Esophagus squamous epithelium (tissue), 5 donors: ENCODE measurements around the gene SALL1. TPM values are rescaled to one million over a fixed set of nuclear protein-coding genes. Genes with fewer than 3 reads are reported as not detected.

Experiments
- DNase-seq: peaks from one replicate; lab custom pipeline; 2025; lab: John Stamatoyannopoulos, UW
- H3K27ac ChIP-seq, 4 donors: fragments of 200-600 bp; sonication (generic); one replicate each; pipeline ENCODE4 v1.5.1; 2016 to 2019; ENCODE audit warnings: mild to moderate bottlenecking in 1 of 4
- H3K27me3 ChIP-seq, 4 donors: fragments of 200-600 bp; sonication (generic); 1 replicate in 3 of 4; 2 replicates in 1 of 4; pipeline versions ENCODE4 v1.5.1 to v1.6.0; 2017 to 2021; ENCODE audit warnings: antibody characterized with exemption in 1 of 4
- H3K36me3 ChIP-seq, 3 donors: fragments of 200-600 bp; sonication (generic); one replicate each; pipeline ENCODE4 v1.5.1; 2016 to 2019
- H3K4me1 ChIP-seq, 3 donors: fragments of 200-600 bp; sonication (generic); one replicate each; pipeline ENCODE4 v1.5.1; 2017 to 2019
- H3K4me3 ChIP-seq, 4 donors: fragments of 200-600 bp; sonication (generic); 1 replicate in 3 of 4; 2 replicates in 1 of 4; pipeline ENCODE4 v1.5.1; 2016 to 2019; ENCODE audit warnings: mild to moderate bottlenecking in 2 of 4, moderate library complexity in 1 of 4
- H3K9me3 ChIP-seq, 3 donors: fragments of 200-600 bp; sonication (generic); one replicate each; pipeline ENCODE4 v1.5.1; 2016 to 2019
- POLR2A ChIP-seq, 4 donors: fragments of 450-650 bp; IDR thresholded peaks; one replicate each; pipeline ENCODE4 v1.6.1; 2017; ENCODE audit warnings: antibody characterized with exemption in 4 of 4, mild to moderate bottlenecking in 4 of 4, moderate library complexity in 3 of 4
- WGBS, 2 donors: methylation state at CpG; one replicate each; pipeline ENCODE4 v1.1.5; 2018; 5-methylcytosine and 5-hydroxymethylcytosine counted together
- intact Hi-C: fragments of 100-400 bp; cut with DNase I; formaldehyde crosslinking; loops from one replicate; pipeline ENCODE4 v1.15.0; 2022
- total RNA-seq, 4 donors: library from RNA; depleted of rRNA; stranded (reverse); fragments of >200 nt; gene quantifications; one replicate each; pipeline ENCODE4 v1.1.0, GENCODE V29; 2016
- TF ChIP-seq, protein P1 (sequence below), 6 experiments: fragments of 450-650 bp in 4 of 6; fragments of 200-600 bp in 2 of 6; sonication (generic) in 2 of 6; IDR thresholded peaks; one replicate each; pipeline ENCODE4 v1.5.1; 2016 to 2019; ENCODE audit warnings: antibody characterized with exemption in 6 of 6, mild to moderate bottlenecking in 4 of 6, moderate library complexity in 4 of 6
- donor health status: DM: yes; HTN: yes; CAD: no.

SALL1 gene
- total RNA-seq, 4 donors from 2014 or later, result 0.04 to 0.95 TPM; not detected in 2

DNA sequence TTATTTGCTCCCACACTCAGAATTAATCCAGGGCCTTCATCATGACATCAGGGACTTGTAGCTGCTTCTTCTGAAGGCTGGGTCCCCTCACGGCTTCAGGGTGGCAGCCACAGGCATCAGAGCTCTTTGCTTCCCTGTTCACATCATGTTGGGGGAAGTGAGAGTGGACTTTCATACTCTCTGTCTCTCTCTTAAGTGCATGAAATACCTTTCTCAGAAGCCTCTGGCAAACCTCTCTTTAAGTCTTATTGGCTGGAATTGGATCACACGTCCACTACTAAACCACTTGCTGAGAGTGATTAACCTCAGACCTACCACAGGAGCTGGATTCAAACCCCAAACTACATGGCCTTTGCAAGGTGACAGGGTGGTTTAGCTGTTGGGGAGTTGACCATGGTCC, 17.7 kb upstream of the SALL1 start:
- H3K9me3 ChIP-seq, result no peaks in the 10 kb centered on the region
- H3K36me3 ChIP-seq, result no peaks in the 10 kb centered on the region
- WGBS, 2 donors, result 67 to 68% methylated on average over 2 of the region's 2 CpGs
- peaks cover 0 to 19% (median 0%) of the 10 kb centered on the region in 4 donors for H3K27me3 ChIP-seq
- H3K27ac ChIP-seq, result no peak overlapping the region
- no peaks in the 10 kb centered on the region for H3K4me1 ChIP-seq
- intact Hi-C loops, result no loop called here
- TF ChIP-seq POLR2A (IDR thresholded peaks at IDR 0.05), result no peak
- TF ChIP-seq, protein P1, sequence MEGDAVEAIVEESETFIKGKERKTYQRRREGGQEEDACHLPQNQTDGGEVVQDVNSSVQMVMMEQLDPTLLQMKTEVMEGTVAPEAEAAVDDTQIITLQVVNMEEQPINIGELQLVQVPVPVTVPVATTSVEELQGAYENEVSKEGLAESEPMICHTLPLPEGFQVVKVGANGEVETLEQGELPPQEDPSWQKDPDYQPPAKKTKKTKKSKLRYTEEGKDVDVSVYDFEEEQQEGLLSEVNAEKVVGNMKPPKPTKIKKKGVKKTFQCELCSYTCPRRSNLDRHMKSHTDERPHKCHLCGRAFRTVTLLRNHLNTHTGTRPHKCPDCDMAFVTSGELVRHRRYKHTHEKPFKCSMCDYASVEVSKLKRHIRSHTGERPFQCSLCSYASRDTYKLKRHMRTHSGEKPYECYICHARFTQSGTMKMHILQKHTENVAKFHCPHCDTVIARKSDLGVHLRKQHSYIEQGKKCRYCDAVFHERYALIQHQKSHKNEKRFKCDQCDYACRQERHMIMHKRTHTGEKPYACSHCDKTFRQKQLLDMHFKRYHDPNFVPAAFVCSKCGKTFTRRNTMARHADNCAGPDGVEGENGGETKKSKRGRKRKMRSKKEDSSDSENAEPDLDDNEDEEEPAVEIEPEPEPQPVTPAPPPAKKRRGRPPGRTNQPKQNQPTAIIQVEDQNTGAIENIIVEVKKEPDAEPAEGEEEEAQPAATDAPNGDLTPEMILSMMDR (IDR thresholded peaks at IDR 0.05), result no peak
- no peak overlapping the region for H3K4me3 ChIP-seq
- no peak for DNase-seq

DNA sequence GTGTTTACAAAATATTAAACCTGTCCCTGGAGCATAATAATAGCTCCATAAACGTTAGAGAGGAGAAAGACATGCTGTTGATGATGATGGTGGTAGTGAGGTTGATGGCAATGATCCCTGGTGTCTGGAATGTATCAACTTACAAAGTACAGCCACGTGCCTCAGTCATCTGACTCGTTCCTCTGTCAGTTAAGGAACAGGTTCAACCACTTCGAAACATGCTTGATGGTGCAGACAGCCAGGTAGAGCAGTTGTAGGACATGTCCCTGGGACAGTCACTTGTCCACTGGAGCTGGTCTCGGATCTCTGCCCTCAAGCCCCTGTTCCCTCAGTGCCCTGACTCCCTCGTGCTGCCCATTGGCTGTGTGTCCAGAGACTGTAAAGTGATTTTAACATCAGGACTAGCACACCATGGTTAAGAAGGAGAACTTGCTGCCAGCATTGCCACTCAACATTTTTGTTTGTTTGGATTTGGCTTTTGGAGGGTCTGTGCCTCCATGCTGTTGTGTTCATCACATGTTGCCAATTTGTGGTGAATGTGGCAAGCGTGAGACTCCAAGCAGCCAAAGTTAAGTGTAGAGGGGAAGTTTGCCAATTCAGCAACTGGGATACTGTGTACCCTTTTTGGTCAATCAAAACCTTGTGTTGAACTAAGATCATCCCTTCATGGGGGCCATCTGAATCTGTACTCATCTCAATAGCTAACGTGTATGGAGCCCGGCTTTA, 16.3 kb upstream of the SALL1 start:
- WGBS, 2 donors, result 41 to 52% methylated on average over 9 of the region's 9 CpGs
- TF ChIP-seq POLR2A (IDR thresholded peaks at IDR 0.05), result no peak
- TF ChIP-seq, protein P1 (IDR thresholded peaks at IDR 0.05), result no peak
- H3K4me3 ChIP-seq, result no peak overlapping the region
- H3K4me1 ChIP-seq, result no peaks in the 10 kb centered on the region
- H3K27me3 ChIP-seq, result peaks cover 0 to 33% (median 0%) of the 10 kb centered on the region in 4 donors
- no peaks in the 10 kb centered on the region for H3K9me3 ChIP-seq
- no peak overlapping the region for H3K27ac ChIP-seq
- H3K36me3 ChIP-seq, result no peaks in the 10 kb centered on the region
- DNase-seq, result no peak
- intact Hi-C loops, result no loop called here

DNA sequence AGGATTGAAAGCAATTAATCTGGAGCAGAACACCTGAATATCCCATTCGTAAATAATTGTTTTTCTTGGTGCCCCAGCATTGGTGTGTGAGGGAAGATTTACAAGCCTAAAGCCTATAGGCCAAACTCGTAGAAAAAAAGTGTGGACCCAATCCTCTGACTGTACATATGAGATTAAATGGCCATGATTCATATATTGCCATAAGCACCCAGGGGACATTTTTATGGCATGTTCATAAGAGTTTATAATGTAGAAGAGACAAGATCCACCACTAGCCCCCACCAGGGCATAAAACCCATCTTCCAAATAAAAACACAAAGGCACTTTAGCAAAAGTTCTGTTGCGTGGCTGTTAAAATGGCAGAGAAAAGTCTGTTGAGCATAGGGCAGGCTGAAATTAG, 15.5 kb upstream of the SALL1 start:
- Histone ChIP-seq H3K9me3 (no peaks in the 10 kb centered on the region), H3K27ac (no peak overlapping the region), H3K27me3 (peaks cover 0 to 39% (median 0%) of the 10 kb centered on the region in 4 donors), H3K4me3 (no peak overlapping the region), H3K4me1 (no peaks in the 10 kb centered on the region), H3K36me3 (no peaks in the 10 kb centered on the region)
- no peak for TF ChIP-seq POLR2A (IDR thresholded peaks at IDR 0.05)
- TF ChIP-seq, protein P1 (IDR thresholded peaks at IDR 0.05), result no peak
- WGBS, 2 donors, result 76 to 80% methylated on average over 3 of the region's 3 CpGs
- no peak for DNase-seq
- intact Hi-C loops, result no loop called here

DNA sequence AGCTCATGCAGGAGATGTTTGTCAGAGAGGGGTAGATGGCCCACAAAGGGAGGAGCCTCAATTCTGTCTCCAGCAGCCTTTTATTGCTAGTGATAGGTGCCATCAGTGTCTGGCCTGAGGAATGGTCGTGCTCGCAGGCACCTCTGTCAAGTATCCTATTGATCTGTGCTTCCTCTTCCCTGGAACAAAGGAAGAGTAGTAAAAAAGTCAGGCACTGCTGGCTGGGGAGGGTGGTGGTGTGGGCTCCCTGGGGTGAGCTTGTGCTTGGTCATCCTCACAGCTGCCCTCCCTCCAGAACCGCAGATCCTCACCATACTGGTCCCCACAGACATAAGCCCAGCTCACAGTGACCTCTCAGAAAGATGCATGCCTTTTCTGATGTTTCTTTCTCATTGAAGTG, 15.0 kb upstream of the SALL1 start:
- DNase-seq, result no peak
- Histone ChIP-seq H3K4me3 (no peak overlapping the region), H3K27ac (no peak overlapping the region), H3K27me3 (peaks cover 0 to 42% (median 0%) of the 10 kb centered on the region in 4 donors), H3K4me1 (no peaks in the 10 kb centered on the region), H3K36me3 (no peaks in the 10 kb centered on the region), H3K9me3 (no peaks in the 10 kb centered on the region)
- TF ChIP-seq, protein P1 (IDR thresholded peaks at IDR 0.05), result no peak
- no peak for TF ChIP-seq POLR2A (IDR thresholded peaks at IDR 0.05)
- 34 to 45% methylated on average over 3 of the region's 3 CpGs for WGBS, 2 donors
- intact Hi-C loops, result no loop called here

DNA sequence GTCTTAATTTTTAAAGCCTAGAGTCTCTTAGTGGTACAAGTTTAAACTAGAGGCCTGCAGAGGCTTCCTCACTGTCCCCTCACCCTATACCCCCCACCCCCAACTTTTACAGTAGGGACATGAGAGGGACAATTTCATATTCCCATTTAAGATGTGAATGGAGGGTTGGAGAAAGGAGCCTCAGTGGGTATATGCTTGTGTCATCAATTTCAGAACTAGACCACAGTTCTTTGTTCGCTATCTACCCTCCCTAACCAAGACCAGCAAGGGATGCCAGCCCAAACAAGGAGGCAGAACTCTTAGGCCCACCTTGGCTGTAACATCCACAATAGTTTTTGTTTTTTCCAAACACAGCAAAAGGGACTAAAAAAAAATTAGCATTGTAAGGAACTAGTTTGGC, 14.0 kb upstream of the SALL1 start:
- no peaks in the 10 kb centered on the region for H3K9me3 ChIP-seq
- intact Hi-C loops, result no loop called here
- no peaks in the 10 kb centered on the region for H3K4me1 ChIP-seq
- H3K27me3 ChIP-seq, result peaks cover 0 to 42% (median 0%) of the 10 kb centered on the region in 4 donors
- DNase-seq, result no peak
- no peak overlapping the region for H3K4me3 ChIP-seq
- no peaks in the 10 kb centered on the region for H3K36me3 ChIP-seq
- 60 to 100% methylated on average over 1 of the region's 1 CpG for WGBS, 2 donors
- no peak for TF ChIP-seq POLR2A (IDR thresholded peaks at IDR 0.05)
- TF ChIP-seq, protein P1 (IDR thresholded peaks at IDR 0.05), result no peak
- H3K27ac ChIP-seq, result no peak overlapping the region
